HG03175 (cell line): Measurements from ENCODE around the gene RFT1.

Experiments
- ATAC-seq: cut with Tn5 transposase; IDR thresholded peaks from one replicate; pipeline ENCODE4 v1.9.1; 2021; ENCODE audit warnings: mild to moderate bottlenecking, moderate library complexity; ENCODE audit not compliant: unreplicated experiment

Gene RFT1

GRCh38 chr3:53038679-53039375 lies 91.4 kb downstream of the RFT1 start:
- ATAC-seq: no peak
